Heart right ventricle (tissue), 16 donors: Measurements from ENCODE around the gene SERINC2. TPM values are rescaled to one million over a fixed set of nuclear protein-coding genes. Genes with fewer than 3 reads are reported as not detected.
A peak's percentile ranks its signal among the peaks of the same experiment; 100 is the strongest.

ENCODE experiments used
- ATAC-seq, 8 donors: fragments of 200-7000 bp; cut with Tn5 transposase; one replicate each; pipeline ENCODE4 v1.9.1; 2020; ENCODE audit warnings: mild to moderate bottlenecking in 8 of 8, moderate library complexity in 8 of 8, moderate number of reproducible peaks in 1 of 8
- DNase-seq, 2 donors: peaks; one replicate each; pipeline ENCODE4 v3.0.0-alpha.2; 2020
- H3K27ac ChIP-seq, 10 donors: fragments of 200-600 bp; sonication (generic) in 2 of 10; one replicate each; pipeline versions ENCODE4 v1.5.0 to v1.8.0; 2020 to 2022; ENCODE audit warnings: mild to moderate bottlenecking in 3 of 10
- H3K27me3 ChIP-seq, 7 donors: fragments of 200-600 bp; one replicate each; pipeline ENCODE4 v1.8.0; 2021 to 2022; ENCODE audit warnings: mild to moderate bottlenecking in 2 of 7
- H3K36me3 ChIP-seq, 9 donors: fragments of 200-600 bp; sonication (generic) in 1 of 9; one replicate each; pipeline versions ENCODE4 v1.5.0 to v1.8.0; 2020 to 2022; ENCODE audit warnings: mild to moderate bottlenecking in 2 of 9
- H3K4me1 ChIP-seq, 9 donors: fragments of 200-600 bp; sonication (generic) in 1 of 9; one replicate each; pipeline versions ENCODE4 v1.5.0 to v1.8.0; 2020 to 2022; ENCODE audit warnings: mild to moderate bottlenecking in 4 of 9
- H3K4me3 ChIP-seq, 10 donors: fragments of 200-600 bp; sonication (generic) in 2 of 10; one replicate each; pipeline versions ENCODE4 v1.5.0 to v1.8.0; 2020 to 2022; ENCODE audit warnings: mild to moderate bottlenecking in 7 of 10, moderate library complexity in 2 of 10
- H3K9me3 ChIP-seq, 11 donors: fragments of 200-600 bp in 10 of 11; sonication (generic) in 2 of 11; one replicate each; pipeline versions ENCODE4 v1.5.0 to v1.8.0; 2013 to 2022; ENCODE audit warnings: mild to moderate bottlenecking in 2 of 11, control low read depth in 1 of 11, moderate library complexity in 1 of 11
- WGBS, 2 donors: extraction: QIAGEN DNeasy Blood & Tissue Kit; methylation state at CpG; one replicate each; pipeline ENCODE4 v1.1.7; 2013; ENCODE audit warnings: inconsistent platforms in 1 of 2; 5-methylcytosine and 5-hydroxymethylcytosine counted together
- intact Hi-C, 10 donors: fragments of 100-400 bp; cut with DNase I; formaldehyde crosslinking; loops; one replicate each; pipeline versions ENCODE4 v1.11.1 to v1.14.2; 2022
- polyA plus RNA-seq, 2 donors: library from polyadenylated mRNA; stranded (reverse); fragments of 200-250 nt; gene quantifications; one replicate each; pipeline ENCODE4 v1.2.3, GENCODE V29; 2013
- total RNA-seq, 10 donors: library from RNA; stranded (reverse); fragmentation: NEBNext Ultra II Directional in 3 of 10; extraction: Animal tissue kit (Norgen Biotek cat#: 25700) in 3 of 10; gene quantifications; one replicate each; pipeline versions ENCODE4 v1.2.1 to v1.2.4, GENCODE V29; 2021 to 2023
- TF ChIP-seq, protein P1 (sequence below), 9 donors: fragments of 200-600 bp; sonication (generic) in 2 of 9; IDR thresholded peaks; one replicate each; pipeline versions ENCODE4 v1.5.0 to v1.8.0; 2021 to 2022; ENCODE audit warnings: antibody characterized with exemption in 9 of 9, mild to moderate bottlenecking in 5 of 9, moderate library complexity in 1 of 9
- donor health status: Arrhythmogenic right ventricular cardiomyopathy.
- donor health status: ischemic (EF 13 %, LVEDD 7.1; RV severe dilation, severe dysfunction).
- donor health status: healthy with polysubstance abuse.
- donor health status: DM: no; HTN: yes; CAD: no.
- donor health status: DM: no; HTN: no; CAD: no.
- donor health status: ischemic (EF 25% LVEDD 6.9; RV normal size, moderate dysfunction).
- donor health status: ischemic (EF 25% LVEDD 5.7; RV mildly dilated, moderate dysfunction).
- donor health status: healthy.
- donor health status: DM: yes; HTN: yes; CAD: no.
- donor health status: Ischemic cardiomyopathy.
- donor health status: ischemic (EF 35%, LVEDD 5.7; RV mildly dilated, moderate dysfunction).
- donor health status: nonischemic (EF 11% LVEDD 7.7; RV severe dilation, severe dysfunction).
- donor health status: DM: yes; HTN: yes; CAD: no.
- donor health status: PGD.
- donor health status: ischemic (EF 29% LVEDD 5.4; RV normal size, mild dysfunction).
- donor health status: nonischemic (EF 23%, LVEDD 6.1; RV moderate dilation, normal function).

Gene SERINC2
- total and polyA plus RNA-seq, 12 donors: 0.71 to 7.6 (median 1.9) TPM

DNA sequence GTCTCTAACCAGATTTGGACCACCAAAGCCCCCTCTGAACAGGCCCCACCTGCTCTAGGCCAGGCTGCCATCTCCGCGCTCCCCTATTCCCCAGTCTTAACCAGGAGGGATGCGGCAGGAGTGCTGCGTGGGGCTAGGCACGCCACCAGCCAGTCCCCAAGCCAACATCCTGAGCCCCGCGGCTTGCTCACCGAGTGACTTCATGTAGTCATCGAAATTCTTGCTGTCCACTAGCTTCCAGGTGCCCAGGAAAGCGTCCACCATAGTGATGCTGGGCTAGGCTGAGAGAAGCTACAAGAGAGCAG lies 40.3 kb upstream of the SERINC2 start:
- ATAC-seq: no peak
- WGBS, 2 donors: 16 to 28% methylated on average over 10 of the region's 10 CpGs
- DNase-seq: no peak
- peak overlapping the region; percentile 38 to 75 (median 56) for H3K4me3 ChIP-seq
- peaks cover 0 to 24% (median 4%) of the 10 kb centered on the region in 9 donors for H3K36me3 ChIP-seq
- peaks cover 0 to 11% (median 0%) of the 10 kb centered on the region in 7 donors for H3K27me3 ChIP-seq
- TF ChIP-seq, protein P1, sequence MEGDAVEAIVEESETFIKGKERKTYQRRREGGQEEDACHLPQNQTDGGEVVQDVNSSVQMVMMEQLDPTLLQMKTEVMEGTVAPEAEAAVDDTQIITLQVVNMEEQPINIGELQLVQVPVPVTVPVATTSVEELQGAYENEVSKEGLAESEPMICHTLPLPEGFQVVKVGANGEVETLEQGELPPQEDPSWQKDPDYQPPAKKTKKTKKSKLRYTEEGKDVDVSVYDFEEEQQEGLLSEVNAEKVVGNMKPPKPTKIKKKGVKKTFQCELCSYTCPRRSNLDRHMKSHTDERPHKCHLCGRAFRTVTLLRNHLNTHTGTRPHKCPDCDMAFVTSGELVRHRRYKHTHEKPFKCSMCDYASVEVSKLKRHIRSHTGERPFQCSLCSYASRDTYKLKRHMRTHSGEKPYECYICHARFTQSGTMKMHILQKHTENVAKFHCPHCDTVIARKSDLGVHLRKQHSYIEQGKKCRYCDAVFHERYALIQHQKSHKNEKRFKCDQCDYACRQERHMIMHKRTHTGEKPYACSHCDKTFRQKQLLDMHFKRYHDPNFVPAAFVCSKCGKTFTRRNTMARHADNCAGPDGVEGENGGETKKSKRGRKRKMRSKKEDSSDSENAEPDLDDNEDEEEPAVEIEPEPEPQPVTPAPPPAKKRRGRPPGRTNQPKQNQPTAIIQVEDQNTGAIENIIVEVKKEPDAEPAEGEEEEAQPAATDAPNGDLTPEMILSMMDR (IDR thresholded peaks at IDR 0.05): no peak
- H3K27ac ChIP-seq: peak overlapping the region; percentile 81 to 99 (median 92)
- peaks cover 2 to 40% (median 36%) of the 10 kb centered on the region in 9 donors for H3K4me1 ChIP-seq
- intact Hi-C loops: no loop called here
- H3K9me3 ChIP-seq: no peaks in the 10 kb centered on the region

DNA sequence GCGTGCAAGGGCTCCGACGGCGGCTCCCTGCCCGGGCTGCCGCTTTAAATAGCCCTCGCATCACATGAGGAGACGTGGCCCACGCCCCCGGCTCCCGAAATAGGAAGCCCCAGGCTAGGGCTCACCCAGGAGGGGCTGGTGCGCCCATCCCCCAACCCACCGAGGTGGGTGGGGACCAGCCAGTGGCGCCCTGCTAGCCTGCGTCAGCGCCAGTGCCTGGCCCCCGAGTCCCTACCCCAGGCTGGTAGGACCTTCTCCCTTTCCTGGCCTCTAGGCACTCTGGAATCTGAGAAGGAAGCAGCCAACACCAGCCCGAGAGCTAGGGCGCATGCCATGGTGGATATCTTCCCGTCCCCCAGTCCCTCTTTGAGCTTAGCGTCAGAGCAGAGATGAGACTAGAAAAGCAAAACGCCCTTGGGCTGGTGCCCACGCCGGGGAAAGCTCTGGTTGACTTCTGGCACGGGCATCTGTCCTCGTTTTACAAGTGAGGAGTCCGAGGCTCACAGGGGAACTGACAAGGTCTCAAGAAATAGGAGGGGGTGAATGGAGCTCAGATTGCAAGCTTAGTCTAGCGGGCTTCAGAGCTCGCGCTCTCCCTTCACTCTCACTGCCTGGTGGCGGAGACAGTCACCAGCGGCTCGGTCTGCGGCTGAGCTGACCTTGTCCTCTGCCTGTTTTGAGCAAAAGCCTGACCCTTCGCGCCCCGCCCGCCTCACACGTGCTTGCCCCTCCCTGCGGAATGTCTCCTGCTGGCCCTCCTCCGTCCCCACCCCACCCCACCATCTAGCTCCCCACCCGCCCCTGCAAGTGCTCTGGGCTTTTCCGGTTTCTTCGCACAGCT lies 39.7 kb upstream of the SERINC2 start, which contains the start of gene FABP3:
Gene FABP3 (minus strand): TSS at position 21 of the 841 bp plus-strand sequence. CDS start 62 bp downstream, outside the sequence.
- ATAC-seq (peak; percentile 62 to 87 (median 80)), DNase-seq (peak; percentile 82 to 85)
- Histone ChIP-seq H3K4me1 (peaks cover 2 to 38% (median 30%) of the 10 kb centered on the region in 9 donors), H3K27me3 (peaks cover 0 to 11% (median 0%) of the 10 kb centered on the region in 7 donors), H3K27ac (peak within 1 kb of the TSS; percentile 81 to 99 (median 92)), H3K4me3 (peak within 1 kb of the TSS; percentile 38 to 75 (median 56)), H3K36me3 (peaks cover 0 to 18% (median 0%) of the 10 kb centered on the region in 9 donors), H3K9me3 (no peaks in the 10 kb centered on the region)
- intact Hi-C loops: no loop called here
- 0 to 1% methylated on average over 44 of the region's 44 CpGs for WGBS, 2 donors
- TF ChIP-seq, protein P1 (IDR thresholded peaks at IDR 0.05): peak in 1 of 9 donors; percentile 16

DNA sequence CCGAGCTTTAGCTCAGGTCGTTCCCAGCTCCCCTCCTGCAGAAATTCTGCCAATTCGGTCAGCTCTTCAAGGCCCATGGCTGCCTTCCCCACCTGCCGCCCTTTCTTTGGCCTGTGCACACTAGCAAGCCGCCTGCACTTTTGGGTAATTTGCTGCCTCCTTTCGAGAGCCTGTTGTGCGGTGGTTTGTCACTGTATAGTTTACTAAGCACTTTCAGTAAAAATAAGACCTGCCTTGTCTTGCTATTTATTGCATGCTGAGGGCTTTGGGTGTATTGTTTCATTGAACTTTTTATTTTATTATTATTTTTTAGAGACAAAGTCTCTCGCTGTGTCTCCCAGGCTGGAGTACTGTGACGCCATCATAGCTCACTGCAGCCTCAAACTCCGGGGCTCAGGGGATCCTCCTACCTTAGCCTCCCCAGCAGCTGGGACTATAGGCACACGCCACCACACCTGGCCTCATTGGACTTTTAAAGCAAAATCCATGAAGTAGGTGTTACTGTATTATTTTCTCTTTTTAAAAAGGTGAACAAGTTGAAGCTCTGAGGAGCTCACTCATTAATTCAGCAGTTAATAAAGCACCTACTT lies 39.0 kb upstream of the SERINC2 start:
- ATAC-seq (no peak), DNase-seq (no peak)
- intact Hi-C loops: no loop called here
- Histone ChIP-seq H3K36me3 (peaks cover 0 to 15% (median 0%) of the 10 kb centered on the region in 9 donors), H3K27ac (peak overlapping the region; percentile 81 to 99 (median 92)), H3K9me3 (no peaks in the 10 kb centered on the region), H3K4me1 (peaks cover 2 to 38% (median 26%) of the 10 kb centered on the region in 9 donors), H3K27me3 (peaks cover 0 to 11% (median 0%) of the 10 kb centered on the region in 7 donors), H3K4me3 (peak overlapping the region in 9 of 10 donors; percentile 38 to 75 (median 57))
- TF ChIP-seq, protein P1 (IDR thresholded peaks at IDR 0.05): no peak
- WGBS, 2 donors: 26 to 32% methylated on average over 11 of the region's 11 CpGs

DNA sequence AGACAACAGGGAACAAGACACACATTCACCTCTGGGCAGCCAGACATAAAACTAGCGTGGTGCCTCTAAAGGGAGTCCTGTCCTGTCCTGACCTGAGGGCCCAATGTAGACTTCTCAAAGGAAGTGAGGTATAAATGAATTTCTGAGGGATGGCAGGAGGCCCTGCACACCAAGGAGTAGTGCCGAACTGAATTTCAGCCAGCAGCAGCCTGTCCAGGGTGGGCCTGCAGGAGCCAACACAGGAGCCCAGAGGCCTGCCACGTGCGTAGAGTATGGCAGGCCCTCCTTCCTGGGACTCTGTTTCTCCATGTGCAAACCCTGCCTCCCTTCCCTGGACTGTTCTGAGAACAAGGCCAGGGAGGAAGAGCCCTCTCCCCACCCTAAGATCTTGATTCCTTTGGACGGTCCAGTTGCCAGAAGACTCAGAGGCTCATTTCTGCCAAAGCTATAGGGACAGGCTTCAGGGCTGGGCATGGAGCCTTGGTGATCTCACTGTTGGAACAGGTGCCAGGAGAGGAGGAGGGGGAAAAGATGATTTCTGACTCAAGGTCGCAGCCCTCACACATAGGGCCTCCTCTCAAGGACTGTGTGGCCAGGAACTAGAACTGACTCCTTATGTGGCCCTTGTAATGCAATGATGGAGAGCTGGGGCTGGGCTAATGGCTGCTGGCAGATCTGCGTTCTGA lies 38.4 kb upstream of the SERINC2 start:
- peaks cover 0 to 11% (median 0%) of the 10 kb centered on the region in 7 donors for H3K27me3 ChIP-seq
- peak in 7 of 8 donors; percentile 7 to 41 (median 15) for ATAC-seq
- intact Hi-C loops: no loop called here
- TF ChIP-seq, protein P1 (IDR thresholded peaks at IDR 0.05): no peak
- H3K4me1 ChIP-seq: peaks cover 2 to 38% (median 26%) of the 10 kb centered on the region in 9 donors
- peak overlapping the region; percentile 81 to 99 (median 92) for H3K27ac ChIP-seq
- 56 to 68% methylated on average over 7 of the region's 7 CpGs for WGBS, 2 donors
- H3K9me3 ChIP-seq: no peaks in the 10 kb centered on the region
- no peak overlapping the region for H3K4me3 ChIP-seq
- peaks cover 0 to 15% (median 0%) of the 10 kb centered on the region in 9 donors for H3K36me3 ChIP-seq
- DNase-seq: peak; percentile 45 to 58
